Activated CD4-positive, alpha-beta T cell treated with anti-CD3 and anti-CD28 coated beads, Interleukin-10, Interleukin-2, amounts not matched to agents 100 ng/mL and 50 ng/mL, durations not matched to agents 16 hours and 8 hours (primary cell): ENCODE results near the gene TBL2.
"Not testable (repeated sequence)": the region's sequence is repeated elsewhere in the genome, so short reads cannot be mapped to it uniquely, and the experiment has no call there.

Experiments used
- DNase-seq: peaks from one replicate; pipeline ENCODE4 v3.0.0-alpha.2; 2020

TBL2 gene

DNA sequence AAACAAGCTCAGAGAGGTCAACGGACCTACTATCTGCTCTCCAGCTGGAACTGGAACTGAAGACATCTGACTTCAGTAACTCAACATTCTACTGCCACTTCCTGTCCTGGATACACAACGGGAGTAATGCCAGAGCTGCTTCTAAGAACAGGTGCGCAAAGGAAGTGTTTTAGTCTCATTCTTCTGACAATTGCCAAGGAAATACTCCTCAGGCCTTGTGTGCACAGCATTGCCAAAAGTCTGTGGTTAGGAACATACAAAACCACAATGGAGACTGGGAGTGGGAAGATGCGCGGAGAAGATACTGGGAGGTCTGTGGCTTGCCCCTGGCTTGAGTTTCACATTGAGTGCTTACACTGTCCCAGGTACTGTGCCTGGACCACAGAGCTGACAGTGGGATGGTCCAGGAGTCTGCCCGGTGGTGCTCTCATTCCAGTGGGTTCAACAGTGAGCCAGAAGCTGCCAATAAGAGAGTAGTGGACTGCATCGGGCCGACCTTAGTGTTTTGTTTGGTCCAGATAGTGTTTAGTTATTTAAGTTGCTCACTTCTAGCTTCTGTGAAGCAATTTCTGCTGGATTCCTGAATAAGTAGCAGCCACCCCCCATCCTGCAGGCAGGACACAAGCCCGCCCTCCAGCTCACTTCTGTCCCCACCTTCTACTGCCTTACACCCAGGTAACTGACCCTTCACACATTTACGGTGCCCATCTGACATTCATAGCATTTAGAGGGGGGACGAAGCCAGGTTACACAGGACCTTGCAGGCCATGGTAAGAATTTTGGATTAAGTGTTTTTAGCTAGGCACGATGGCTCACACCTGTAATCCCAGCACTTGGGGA lies 10.3 kb downstream of the TBL2 start:
- no peak for DNase-seq

- DNase-seq = no peak
Measured at GRCh38 chr7:73567140-73567539, 11.2 kb downstream of the TBL2 start.

- not testable (repeated sequence) for DNase-seq
Measured at GRCh38 chr7:73566431-73566830, 11.9 kb downstream of the TBL2 start.

DNA sequence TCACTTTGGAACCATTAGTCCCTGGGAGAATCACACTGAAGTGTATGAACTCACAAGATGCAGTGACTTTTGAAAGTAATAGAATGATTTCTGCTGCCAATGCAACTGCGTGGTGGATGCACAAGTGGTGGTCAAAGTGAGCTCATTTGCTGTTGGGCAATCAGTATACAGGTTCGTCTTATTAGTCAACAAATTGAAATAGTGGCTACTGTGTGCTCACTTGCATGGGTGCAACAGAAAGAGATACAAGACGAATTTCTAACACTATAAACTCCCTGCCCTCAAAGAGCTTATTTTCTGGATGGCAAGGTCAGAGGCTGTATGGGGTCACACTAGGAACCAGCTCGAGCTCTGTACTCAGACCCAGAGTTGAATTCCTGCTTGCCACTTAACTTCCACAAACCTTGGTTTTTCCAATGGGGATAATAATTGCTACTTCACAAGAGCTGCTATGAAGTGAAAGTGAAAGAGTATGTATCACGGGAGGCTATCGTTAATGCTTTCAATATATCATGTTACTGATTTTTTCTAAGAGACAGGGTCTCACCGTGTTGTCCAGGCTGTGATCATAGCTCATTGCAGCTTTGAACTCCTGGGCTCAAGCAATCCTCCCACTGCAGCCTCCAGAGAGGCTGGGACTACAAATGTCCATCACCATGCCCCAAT lies 12.6 kb downstream of the TBL2 start:
- DNase-seq = no peak

DNA sequence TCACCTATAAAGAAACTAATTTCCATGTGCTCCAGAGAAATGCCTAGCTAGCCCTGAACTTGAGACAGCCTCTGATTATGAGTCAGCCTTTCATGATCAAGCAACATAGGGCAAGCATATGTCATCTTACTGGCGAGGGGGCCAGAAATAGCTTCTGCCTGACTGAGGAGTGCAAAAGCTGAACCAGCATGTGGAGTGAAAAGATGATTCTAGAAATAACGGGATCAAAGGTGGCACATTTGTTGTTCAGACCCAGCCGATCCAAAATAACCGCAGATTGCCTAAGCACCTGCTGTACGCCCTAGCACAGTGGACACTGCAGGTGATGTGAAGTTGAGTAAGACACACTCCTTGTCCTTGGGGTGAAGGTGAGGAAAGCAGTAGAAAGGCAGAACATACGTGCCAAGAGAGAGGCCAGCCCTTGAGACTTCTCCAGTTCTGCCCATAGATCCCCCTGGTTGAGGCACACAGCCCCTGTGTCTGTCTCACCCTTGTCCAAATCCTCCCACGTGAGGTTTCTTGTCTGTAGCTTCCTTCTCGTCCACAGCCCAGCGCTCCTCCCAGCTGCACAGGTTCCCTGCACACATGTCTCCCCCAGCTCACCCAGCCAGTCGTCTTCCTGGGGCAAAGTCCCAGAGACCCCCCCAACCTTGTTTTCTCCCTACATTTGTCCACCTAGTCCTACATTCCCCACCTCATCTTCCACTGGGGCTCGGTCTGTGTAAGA lies 18.1 kb downstream of the TBL2 start:
- DNase-seq = peak; percentile 52

- peak; percentile 86 for DNase-seq
Measured at GRCh38 chr7:73557397-73558257, 20.8 kb downstream of the TBL2 start, which contains the start of gene BCL7B. Gene BCL7B (minus strand): TSS chr7:73557690. CDS start chr7:73557578, 112 bp downstream.

DNA sequence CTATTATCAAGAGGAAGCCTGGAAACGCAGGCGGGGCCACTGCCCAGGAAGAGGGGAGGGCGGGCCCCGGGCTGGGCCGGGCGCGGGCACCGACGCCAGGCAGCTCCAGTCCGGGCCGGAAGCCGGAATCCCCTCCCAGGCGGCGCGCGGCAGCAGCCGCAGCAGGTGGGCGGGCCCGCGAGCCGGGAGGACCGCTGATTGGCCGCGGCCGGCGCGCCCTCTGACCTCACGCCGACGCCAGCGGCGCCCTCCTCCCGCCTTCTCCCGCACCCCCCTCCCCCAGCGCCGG lies 21.3 kb downstream of the TBL2 start:
- DNase-seq = peak; percentile 96

- no peak for DNase-seq
Measured at GRCh38 chr7:73556208-73557107, 21.9 kb downstream of the TBL2 start.

DNA sequence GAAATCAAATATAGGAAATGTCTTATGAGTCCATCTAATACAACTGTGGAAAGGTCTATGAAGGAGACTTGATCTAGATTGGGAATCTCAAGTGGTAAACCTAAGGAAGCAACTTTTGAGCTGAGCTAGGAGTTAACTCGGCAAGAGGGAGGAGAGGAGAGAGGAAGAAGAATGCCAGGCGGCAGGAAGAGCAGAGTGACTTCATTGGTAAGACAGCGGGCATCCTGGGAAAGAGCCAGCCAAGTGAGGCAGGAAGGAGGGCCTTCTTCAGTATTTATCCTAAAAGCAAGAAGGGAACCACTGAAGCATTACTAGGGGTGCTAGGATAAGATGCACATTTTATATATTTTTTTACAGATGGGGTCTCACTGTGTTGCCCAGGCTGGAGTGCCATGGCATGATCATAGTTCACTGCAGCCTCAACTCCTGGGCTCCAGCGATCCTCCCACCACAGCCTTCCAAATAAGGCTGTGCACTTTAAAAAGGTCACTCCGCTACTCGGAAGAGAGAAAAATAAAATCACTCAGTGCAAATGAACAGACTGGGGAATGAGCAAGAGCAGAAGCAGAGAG lies 22.9 kb downstream of the TBL2 start:
- DNase-seq = no peak

GRCh38 chr7:73550093-73550492 lies 28.3 kb downstream of the TBL2 start:
- not testable (repeated sequence) for DNase-seq

- no peak for DNase-seq
Measured at GRCh38 chr7:73549176-73549575, 29.2 kb downstream of the TBL2 start.

GRCh38 chr7:73547841-73548240 lies 30.5 kb downstream of the TBL2 start:
- no peak for DNase-seq

DNA sequence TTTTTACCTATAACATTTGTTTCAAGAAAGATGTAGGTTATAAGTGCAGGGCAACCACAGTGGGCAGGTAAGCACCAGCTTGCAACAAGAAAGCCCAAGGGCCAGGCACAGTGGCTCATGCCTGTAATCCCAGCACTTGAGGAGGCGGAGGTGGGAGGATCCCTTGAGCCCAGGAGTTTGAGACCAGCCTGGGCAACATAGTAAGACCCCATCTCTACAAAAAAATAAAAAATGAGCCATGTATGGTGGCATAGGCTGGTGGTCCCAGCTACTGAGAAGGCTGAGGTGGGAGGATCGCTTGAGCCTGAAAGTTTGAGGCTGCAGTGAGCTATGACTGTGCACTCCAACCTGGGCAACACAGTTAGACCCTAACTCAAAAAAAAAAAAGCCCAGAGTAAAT lies 33.7 kb downstream of the TBL2 start:
- DNase-seq = no peak

- DNase-seq = no peak
Measured at GRCh38 chr7:73541722-73542121, 36.7 kb downstream of the TBL2 start.

DNA sequence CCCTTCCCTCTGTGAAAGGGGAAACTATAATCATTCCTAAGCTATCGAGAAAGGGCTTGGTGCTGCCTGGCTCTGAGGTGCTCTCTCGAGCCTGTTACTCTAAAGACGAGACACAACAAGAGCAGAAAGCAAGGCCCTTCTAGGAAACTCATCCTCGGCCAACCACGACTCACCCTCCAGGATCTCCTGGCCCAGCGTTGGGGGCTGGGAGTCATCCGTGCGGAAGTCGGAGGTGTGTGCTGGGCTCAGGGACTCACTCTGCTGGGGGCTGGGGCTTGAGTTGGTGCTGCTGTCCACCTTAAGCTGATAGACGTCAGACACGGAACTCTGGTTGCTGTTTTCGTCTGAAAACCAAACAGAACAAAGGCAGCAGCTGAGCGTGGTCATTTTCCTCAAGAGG lies 38.7 kb downstream of the TBL2 start:
- DNase-seq = no peak

GRCh38 chr7:73538510-73538909 lies 39.9 kb downstream of the TBL2 start:
- not testable (repeated sequence) for DNase-seq

- no peak for DNase-seq
Measured at GRCh38 chr7:73537051-73537450, 41.3 kb downstream of the TBL2 start.

GRCh38 chr7:73536479-73536878 lies 41.9 kb downstream of the TBL2 start:
- no peak for DNase-seq

GRCh38 chr7:73535918-73536317 lies 42.5 kb downstream of the TBL2 start:
- DNase-seq = not testable (repeated sequence)

DNA sequence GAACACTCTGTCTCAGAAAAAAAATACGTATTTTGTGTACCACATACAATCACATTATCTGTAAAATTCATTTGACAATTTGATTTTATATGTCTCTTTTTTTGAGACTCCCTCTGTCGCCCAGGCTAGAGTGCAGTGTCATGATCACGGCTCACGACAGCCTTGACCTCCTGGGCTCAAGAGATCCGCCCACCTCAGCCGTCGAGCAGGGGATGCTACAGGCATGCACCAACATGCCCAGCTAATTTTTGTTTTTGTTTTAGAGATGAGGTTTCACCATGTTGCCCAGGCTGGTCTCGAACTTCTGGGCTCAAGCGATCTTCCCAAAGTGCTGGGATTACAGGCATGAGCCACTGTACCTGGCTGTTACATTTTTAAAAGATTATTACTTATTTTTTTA lies 44.6 kb downstream of the TBL2 start:
- no peak for DNase-seq

DNA sequence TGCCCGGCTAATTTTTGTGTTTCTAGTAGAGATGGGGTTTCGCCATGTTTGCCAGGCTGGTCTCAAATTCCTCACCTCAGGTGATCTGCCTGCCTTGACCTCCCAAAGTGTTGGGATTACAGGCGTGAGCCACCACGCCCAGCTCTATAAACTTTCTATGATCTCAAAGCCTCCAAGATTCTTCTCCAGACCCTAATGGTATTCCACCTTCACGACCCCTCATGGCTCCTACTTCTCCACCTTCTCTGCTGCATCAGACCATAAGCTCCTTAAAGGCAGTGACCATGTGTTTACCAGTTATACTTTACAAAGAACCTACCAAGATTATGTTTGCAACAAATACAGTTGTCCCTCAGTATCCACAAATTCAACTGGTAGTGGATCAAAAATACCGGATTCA lies 46.2 kb downstream of the TBL2 start:
- no peak for DNase-seq
